H1 (cell line): ENCODE measurements around the gene RECK. TPM values are rescaled to one million over a fixed set of nuclear protein-coding genes. Genes with fewer than 3 reads are reported as not detected.

Source experiments
- CTCF ChIA-PET: fragments of 300-600 bp; sonication (Branson Sonifier 250); formaldehyde crosslinking; loops from one replicate; lab custom pipeline; 2021; ENCODE audit not compliant: partially characterized antibody; lab: Charles Lee
- POLR2A ChIA-PET: fragments of 300-600 bp; sonication (Branson Sonifier 250); formaldehyde crosslinking; loops from one replicate; lab custom pipeline; 2021; ENCODE audit warnings: inconsistent platforms; ENCODE audit not compliant: partially characterized antibody; lab: Charles Lee
- DNase-seq, 2 experiments: peaks; one replicate each; pipeline versions ENCODE4 v3.0.0 to v3.0.0-alpha.2; 2010 to 2022; ENCODE audit warnings: low spot score in 2 of 2, low read depth in 1 of 2, mixed read lengths in 1 of 2
- FAIRE-seq: peaks from 2 replicates; lab custom pipeline; 2011; peaks lifted over from hg19 to GRCh38; lab: Jason Lieb, UNC
- H2AFZ ChIP-seq: 2 replicates; pipeline ENCODE4 v1.8.1; 2012; ENCODE audit warnings: low read length, inconsistent platforms
- H2AK5ac ChIP-seq: 2 replicates; pipeline ENCODE4 v1.6.1; 2013; ENCODE audit warnings: low read depth, low read length
- H2BK120ac ChIP-seq: replicated peaks from 2 replicates; pipeline ENCODE3; 2013; ENCODE audit warnings: low read depth, low read length, inconsistent platforms
- H2BK12ac ChIP-seq: 2 replicates; pipeline ENCODE4 v1.6.1; 2013; ENCODE audit warnings: low read depth, low read length
- H2BK15ac ChIP-seq: 2 replicates; pipeline ENCODE4 v1.6.1; 2013; ENCODE audit warnings: low read length
- H2BK20ac ChIP-seq: 2 replicates; pipeline ENCODE4 v1.6.1; 2013; ENCODE audit warnings: low read length
- H2BK5ac ChIP-seq: 2 replicates; pipeline ENCODE4 v1.6.1; 2013; ENCODE audit warnings: low read depth, low read length
- H3K14ac ChIP-seq: 2 replicates; pipeline ENCODE4 v1.6.1; 2013; ENCODE audit warnings: inconsistent platforms; ENCODE audit not compliant: insufficient read length
- H3K18ac ChIP-seq: 2 replicates; pipeline ENCODE4 v1.6.1; 2013; ENCODE audit warnings: low read length; ENCODE audit errors: extremely low read depth
- H3K23ac ChIP-seq: 2 replicates; pipeline ENCODE4 v1.6.1; 2013; ENCODE audit warnings: inconsistent platforms; ENCODE audit not compliant: insufficient read length
- H3K23me2 ChIP-seq: 2 replicates; pipeline ENCODE4 v1.6.1; 2013; ENCODE audit warnings: low read depth, low read length
- H3K27ac ChIP-seq: 2 replicates; pipeline ENCODE4 v1.6.1; 2011; ENCODE audit warnings: low read depth, low read length, inconsistent platforms
- H3K27me3 ChIP-seq, 4 experiments: replicated peaks in 1 of 4; 1 replicate in 1 of 4; 2 replicates in 3 of 4; pipeline versions ENCODE4 v1.6.1 to v1.8.1; 2011 to 2013; ENCODE audit warnings: low read length in 3 of 4, mild to moderate bottlenecking in 3 of 4, inconsistent platforms in 2 of 4, mixed read lengths in 2 of 4, moderate library complexity in 1 of 4; ENCODE audit not compliant: control insufficient read depth in 3 of 4, insufficient read depth in 3 of 4; ENCODE audit errors: extremely low read depth in 1 of 4
- H3K36me3 ChIP-seq, 4 experiments: 2 replicates each; pipeline versions ENCODE4 v1.6.1 to v1.8.1; 2011 to 2013; ENCODE audit warnings: mild to moderate bottlenecking in 4 of 4, low read length in 3 of 4, moderate library complexity in 2 of 4, control low read depth in 1 of 4, inconsistent platforms in 1 of 4; ENCODE audit not compliant: insufficient read depth in 4 of 4, control insufficient read depth in 2 of 4
- H3K4ac ChIP-seq: replicated peaks from 2 replicates; pipeline ENCODE3; 2013; ENCODE audit warnings: low read length, low read depth, mixed read lengths, inconsistent platforms; ENCODE audit not compliant: insufficient read length
- H3K4me1 ChIP-seq, 4 experiments: replicated peaks in 1 of 4; 1 replicate in 1 of 4; 2 replicates in 3 of 4; pipeline versions ENCODE4 v1.6.1 to v1.8.1; 2011 to 2013; ENCODE audit warnings: low read length in 3 of 4, inconsistent platforms in 2 of 4, mixed read lengths in 1 of 4; ENCODE audit not compliant: insufficient read depth in 4 of 4, control insufficient read depth in 3 of 4
- H3K4me2 ChIP-seq, 2 experiments: 2 replicates each; pipeline versions ENCODE4 v1.6.1 to v1.8.1; 2011 to 2013; ENCODE audit warnings: low read depth in 2 of 2, low read length in 2 of 2, control low read depth in 1 of 2, inconsistent platforms in 1 of 2, mild to moderate bottlenecking in 1 of 2; ENCODE audit not compliant: insufficient read depth in 1 of 2
- H3K4me3 ChIP-seq, 4 experiments: fragments of 200-600, 300-600 bp in 1 of 4; sonication (generic), shearing (Covaris generic), sonication (Bioruptor Twin) in 1 of 4; 2 replicates each; pipeline versions ENCODE4 v1.5.1 to v1.8.1; 2011 to 2016; ENCODE audit warnings: low read length in 4 of 4, low read depth in 3 of 4, control low read depth in 2 of 4, inconsistent platforms in 2 of 4, mild to moderate bottlenecking in 2 of 4, mixed read lengths in 1 of 4, moderate library complexity in 1 of 4; ENCODE audit not compliant: insufficient read depth in 2 of 4; ENCODE audit errors: extremely low read depth in 1 of 4
- H3K56ac ChIP-seq: replicated peaks from 2 replicates; pipeline ENCODE3; 2013; ENCODE audit warnings: low read depth, mild to moderate bottlenecking, mixed read lengths, low read length, inconsistent platforms; ENCODE audit not compliant: insufficient read length
- H3K79me1 ChIP-seq: 2 replicates; pipeline ENCODE4 v1.6.1; 2013; ENCODE audit warnings: low read depth, low read length, control low read depth
- H3K79me2 ChIP-seq, 2 experiments: 2 replicates each; pipeline versions ENCODE4 v1.6.1 to v1.8.1; 2012 to 2013; ENCODE audit warnings: low read length in 2 of 2, mild to moderate bottlenecking in 2 of 2, inconsistent platforms in 1 of 2; ENCODE audit not compliant: insufficient read depth in 2 of 2, control insufficient read depth in 1 of 2
- H3K9ac ChIP-seq, 4 experiments: replicated peaks in 1 of 4; 1 replicate in 1 of 4; 2 replicates in 3 of 4; pipeline versions ENCODE4 v1.6.1 to v1.8.1; 2011 to 2013; ENCODE audit warnings: low read depth in 3 of 4, low read length in 3 of 4, control low read depth in 2 of 4, mild to moderate bottlenecking in 2 of 4, moderate library complexity in 2 of 4, inconsistent platforms in 1 of 4; ENCODE audit errors: extremely low read depth in 1 of 4
- H3K9me3 ChIP-seq, 2 experiments: 2 replicates each; pipeline versions ENCODE4 v1.6.1 to v1.8.1; 2012 to 2013; ENCODE audit warnings: mild to moderate bottlenecking in 2 of 2, moderate library complexity in 2 of 2, control low read depth in 1 of 2, inconsistent platforms in 1 of 2, low read depth in 1 of 2, low read length in 1 of 2, mixed read lengths in 1 of 2; ENCODE audit not compliant: insufficient read depth in 2 of 2
- H4K20me1 ChIP-seq, 2 experiments: replicated peaks in 1 of 2; 2 replicates each; pipeline versions ENCODE3 to v1.8.1; 2011 to 2013; ENCODE audit warnings: inconsistent platforms in 2 of 2, low read length in 2 of 2, mild to moderate bottlenecking in 1 of 2; ENCODE audit not compliant: insufficient read depth in 2 of 2, control insufficient read depth in 1 of 2
- H4K5ac ChIP-seq: 2 replicates; pipeline ENCODE4 v1.6.1; 2013; ENCODE audit warnings: low read length, low read depth, mixed read lengths, inconsistent platforms; ENCODE audit not compliant: insufficient read length
- H4K8ac ChIP-seq: 2 replicates; pipeline ENCODE4 v1.8.0; 2013; ENCODE audit warnings: mild to moderate bottlenecking, moderate library complexity, low read length, inconsistent platforms; ENCODE audit not compliant: insufficient read depth; ENCODE audit errors: extremely low read depth
- H4K91ac ChIP-seq: replicated peaks from 2 replicates; pipeline ENCODE3; 2013; ENCODE audit warnings: low read length, mixed read lengths, inconsistent platforms; ENCODE audit not compliant: insufficient read length
- SP4 ChIP-seq: IDR thresholded peaks from 2 replicates; pipeline ENCODE4 v1.6.1; 2012; ENCODE audit warnings: low read length, inconsistent platforms
- YY1 ChIP-seq: IDR thresholded peaks from 2 replicates; pipeline ENCODE4 v1.6.1; 2011; ENCODE audit warnings: low read depth, mild to moderate bottlenecking, low read length
- WGBS, 2 experiments: shearing (Covaris generic) in 1 of 2; methylation state at CpG; one replicate each; pipeline versions ENCODE4 v1.1.6 to v1.1.7; 2013 to 2015; ENCODE audit warnings: low lambda C conversion rate in 2 of 2, mixed read lengths in 2 of 2, inconsistent platforms in 1 of 2, low coverage in 1 of 2, missing lambda C conversion rate in 1 of 2; ENCODE audit not compliant: insufficient replicate concordance in 2 of 2, insufficient coverage in 1 of 2, insufficient read length in 1 of 2; ENCODE audit errors: extremely low coverage in 1 of 2, missing lambda C conversion rate in 1 of 2; 5-methylcytosine and 5-hydroxymethylcytosine counted together
- polyA plus RNA-seq, 7 experiments: library from polyadenylated mRNA; depleted of rRNA in 3 of 7; stranded (reverse) in 5 of 7; unstranded in 2 of 7; fragments of >200 nt in 5 of 7; fragments of 200-250 nt in 2 of 7; gene quantifications; 1 replicate in 5 of 7; 2 replicates in 1 of 7; 4 replicates in 1 of 7; pipeline versions ENCODE4 v1.2.1 to v1.2.3, GENCODE V29; 2011 to 2013; ENCODE audit warnings: missing spikeins in 2 of 7, mixed read lengths in 2 of 7
- total RNA-seq: library from RNA; stranded (reverse); fragmentation: NEBNext Ultra II Directional; extraction: Animal tissue kit (Norgen Biotek cat#: 25700); gene quantifications from 2 replicates; pipeline ENCODE4 v1.2.1, GENCODE V29; 2021

The RECK gene
- total and polyA plus RNA-seq, 2 of the 8 experiments (the other 6 are each of a cell fraction or from before 2014, with no cell fraction given) = 5.4 to 9.8 TPM

- no peak overlapping the region for H2BK5ac ChIP-seq
- no peak overlapping the region for H3K4ac ChIP-seq
- no peak overlapping the region for H3K56ac ChIP-seq
- H2BK12ac ChIP-seq = no peak overlapping the region
- H3K79me2 ChIP-seq = no peaks in the 10 kb centered on the region
- no peak overlapping the region for H3K18ac ChIP-seq
- CTCF ChIA-PET = no interaction called here
- POLR2A ChIA-PET = interaction anchor here (0.6 to 1.7 kb wide), 2 partner anchors 43 to 109 kb away, joined by 3 to 6 read pairs; partner anchors contain the start of gene RECK
- H3K27me3 ChIP-seq = no peaks in the 10 kb centered on the region
- no peaks in the 10 kb centered on the region for H3K79me1 ChIP-seq
- H2BK120ac ChIP-seq = no peak overlapping the region
- H3K9ac ChIP-seq = no peak overlapping the region
- no peaks in the 10 kb centered on the region for H3K23me2 ChIP-seq
- H2AFZ ChIP-seq = no peak overlapping the region
- FAIRE-seq (no peak), DNase-seq (no peak)
- no peaks in the 10 kb centered on the region for H3K4me1 ChIP-seq
- H2AK5ac ChIP-seq = no peak overlapping the region
- WGBS, 2 experiments = 90% methylated on average over 3 of the region's 3 CpGs; no CpG with 5 or more reads in 1 of the 2 experiments
- H3K27ac ChIP-seq = no peak overlapping the region
- H4K8ac ChIP-seq = no peak overlapping the region
- no peak overlapping the region for H3K14ac ChIP-seq
- no peak overlapping the region for H2BK20ac ChIP-seq
- no peaks in the 10 kb centered on the region for H3K9me3 ChIP-seq
- H4K91ac ChIP-seq = no peak overlapping the region
- H4K5ac ChIP-seq = no peak overlapping the region
- H3K4me3 ChIP-seq = no peak overlapping the region
- TF ChIP-seq SP4 (no peak), YY1 (no peak)
- no peak overlapping the region for H2BK15ac ChIP-seq
- no peaks in the 10 kb centered on the region for H4K20me1 ChIP-seq
- H3K36me3 ChIP-seq = peaks cover 0 to 4% (median 0%) of the 10 kb centered on the region in 4 experiments; a peak in 1 of 8 replicates
- no peak overlapping the region for H3K23ac ChIP-seq
- no peak overlapping the region for H3K4me2 ChIP-seq
These were observed 43.8 kb downstream of the RECK start for GRCh38 chr9:36080519-36080918.
